ENCODE results near the gene AKR1A1. TPM values are rescaled to one million over a fixed set of nuclear protein-coding genes. Genes with fewer than 3 reads are reported as not detected.

AKR1A1 gene
- total and polyA plus RNA-seq, 2 donors (not counting 3 experiments of a cell fraction or from before 2014, with no cell fraction given) = 172 to 227 TPM

DNA sequence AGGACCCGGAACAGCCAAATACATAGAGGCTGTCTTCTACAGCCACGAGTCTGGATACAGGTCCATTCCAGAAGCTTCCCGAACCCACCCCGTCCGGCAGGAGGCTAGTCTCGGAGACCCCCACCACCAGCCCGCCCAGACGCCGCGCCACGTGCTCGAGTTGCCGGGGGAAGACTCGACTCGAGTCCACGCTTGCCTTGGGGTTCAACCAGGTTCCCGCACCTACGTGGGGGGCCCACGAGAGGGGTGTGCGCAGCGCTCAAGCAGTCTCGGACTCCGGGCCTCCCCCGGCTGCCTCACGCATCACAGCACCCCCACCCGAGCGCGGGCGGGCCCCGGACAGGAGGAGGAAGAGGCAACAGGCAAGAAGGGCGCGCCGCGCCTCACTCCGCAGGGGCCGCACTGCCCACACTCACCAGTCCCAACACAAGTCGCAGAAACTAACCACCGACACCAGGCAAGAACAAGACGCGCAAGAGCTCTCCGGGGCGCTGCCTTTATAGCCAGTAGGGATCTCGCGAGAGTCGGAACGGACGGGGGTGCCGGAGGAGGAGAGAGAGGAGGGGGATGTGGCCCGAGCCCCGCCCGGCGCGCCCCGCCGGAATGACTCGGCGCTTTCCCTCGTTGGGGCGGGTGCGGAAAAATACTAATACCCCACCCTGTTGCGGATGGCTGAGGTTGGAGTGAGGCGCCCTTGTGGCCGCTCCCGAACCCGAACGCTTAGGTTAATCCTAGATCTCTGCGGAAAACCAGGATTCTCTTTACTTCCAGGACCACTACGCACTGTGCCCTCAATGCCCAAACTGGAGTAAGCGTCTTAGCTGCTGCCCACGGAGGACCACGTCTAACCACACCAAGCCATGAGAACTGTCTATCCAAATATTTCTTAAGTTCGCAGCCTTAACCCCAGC lies 29.0 kb upstream of the AKR1A1 start, which contains the start of gene PRDX1:
PRDX1 (minus strand) TSS at position 472 of the 911 bp plus-strand sequence. CDS start 2,841 bp downstream, outside the sequence.
- Histone ChIP-seq H3K36me3 (ENCODE audit: control insufficient read depth in 2 of 2, extremely low read depth in 1 of 2, insufficient read depth in 2 of 2, low read length in 2 of 2) (peaks cover 6% of the 10 kb centered on the region in 2 experiments), H3K9ac (replicated peaks; ENCODE audit: extremely low read depth, insufficient read depth, low read length) (peak within 1 kb of the TSS; percentile 84), H3K4me3 (replicated peaks in 1 of 3; ENCODE audit: insufficient read depth in 1 of 3, low read depth in 1 of 3, low read length in 3 of 3) (peak within 1 kb of the TSS; percentile 79 to 86 (median 80)), H3K27me3 (ENCODE audit: control insufficient read depth in 2 of 2, insufficient read depth in 2 of 2, low read length in 2 of 2) (no peaks in the 10 kb centered on the region), H3K27ac (ENCODE audit: insufficient read depth, low read depth, low read length) (peak within 1 kb of the TSS; percentile 87), H3K79me2 (ENCODE audit: control insufficient read depth, insufficient read depth, low read length) (peaks cover 45% of the 10 kb centered on the region), H3K9me3 (replicated peaks; ENCODE audit: control insufficient read depth, insufficient read depth, low read length) (no peaks in the 10 kb centered on the region), H3K4me1 (ENCODE audit: control insufficient read depth, extremely low read depth, insufficient read depth, low read length) (peaks cover 19% of the 10 kb centered on the region), H4K20me1 (replicated peaks; ENCODE audit: control insufficient read depth, extremely low read depth, insufficient read depth, low read length) (no peaks in the 10 kb centered on the region), H3K4me2 (ENCODE audit: insufficient read depth, low read length) (peak within 1 kb of the TSS; percentile 72), H3K9me1 (replicated peaks; ENCODE audit: control insufficient read depth, extremely low read depth, insufficient read depth, low read length) (no peaks in the 10 kb centered on the region), H2AFZ (ENCODE audit: low read depth, low read length) (peak within 1 kb of the TSS; percentile 45)
- POLR2A ChIA-PET = interaction anchor here (0.5 to 5.1 kb wide), 43 partner anchors 10 to 721 kb away, joined by 3 to 83 read pairs (median 5); partner anchors contain the start of genes AKR1A1, CCDC163, GPBP1L1 and HECTD3
- TF ChIP-seq GATA2 (IDR thresholded peaks at IDR 0.05; ENCODE audit: insufficient read depth, insufficient read length, low read depth, low read length) = no peak
- TF ChIP-seq JUN (IDR thresholded peaks at IDR 0.05; ENCODE audit: borderline replicate concordance, insufficient read depth, insufficient read length, low read depth) = no peak
- peak; percentile 100 for TF ChIP-seq POLR2AphosphoS5 (IDR thresholded peaks at IDR 0.05; ENCODE audit: insufficient read depth, low read depth, low read length)
- TF ChIP-seq POLR2A (IDR thresholded peaks at IDR 0.05; ENCODE audit: low read depth, low read length) = peak; percentile 100
- TF ChIP-seq FOS (IDR thresholded peaks at IDR 0.05; ENCODE audit: borderline replicate concordance, insufficient read depth, low read length) = peak; percentile 23
- dilution Hi-C loops (cut with MboI; ENCODE audit: extremely low pct_ligation_motif_present, low sequenced_read_pairs) (no loop called here), intact Hi-C loops (cut with micrococcal nuclease) (loop anchor here (1.0 to 2.0 kb wide), 4 partner anchors 22 to 165 kb away; partner anchors contain the start of genes AKR1A1 and GPBP1L1)
- CTCF ChIA-PET = interaction anchor here (0.6 to 2.8 kb wide), 8 partner anchors 8 to 162 kb away, joined by 3 to 60 read pairs (median 6); partner anchors contain the start of genes AKR1A1, CCDC163, MMACHC and TESK2
- FAIRE-seq = peak; percentile 89
- TSS peak; percentile 61 for BruUV-seq (replicated peaks)
- peak; percentile 96 for DNase-seq (ENCODE audit: low read depth, low spot score)

Measured in endothelial cell of umbilical vein (primary cell).